H9 (cell line): ENCODE results near the gene IL17RA. TPM values are rescaled to one million over a fixed set of nuclear protein-coding genes. Genes with fewer than 3 reads are reported as not detected.

Source experiments
- DNase-seq: peaks from one replicate; pipeline ENCODE4 v3.0.0-alpha.2; 2017
- H2AFZ ChIP-seq: one replicate; pipeline ENCODE4 v1.6.1; 2013; ENCODE audit warnings: mild to moderate bottlenecking, low read length, control low read depth, moderate library complexity
- H2AK5ac ChIP-seq: 2 replicates; pipeline ENCODE4 v1.6.1; 2013; ENCODE audit warnings: low read length, control low read depth, mixed read lengths; ENCODE audit not compliant: insufficient read length
- H2BK120ac ChIP-seq: one replicate; pipeline ENCODE4 v1.6.1; 2013; ENCODE audit warnings: low read depth, mild to moderate bottlenecking, low read length, control low read depth, inconsistent platforms; ENCODE audit not compliant: poor library complexity, severe bottlenecking
- H2BK12ac ChIP-seq: 2 replicates; pipeline ENCODE4 v1.6.1; 2013; ENCODE audit warnings: low read length, control low read depth, mixed read lengths, low read depth; ENCODE audit not compliant: insufficient read length
- H2BK15ac ChIP-seq: 2 replicates; pipeline ENCODE4 v1.6.1; 2013; ENCODE audit warnings: low read depth, low read length, control low read depth
- H2BK20ac ChIP-seq: one replicate; pipeline ENCODE4 v1.6.1; 2013; ENCODE audit warnings: low read depth, mild to moderate bottlenecking, low read length, control low read depth, inconsistent platforms; ENCODE audit not compliant: poor library complexity, severe bottlenecking
- H2BK5ac ChIP-seq: 2 replicates; pipeline ENCODE4 v1.6.1; 2013; ENCODE audit warnings: low read length, control low read depth, mixed read lengths; ENCODE audit not compliant: insufficient read length
- H3K14ac ChIP-seq: 2 replicates; pipeline ENCODE4 v1.6.1; 2013; ENCODE audit warnings: low read length, control low read depth; ENCODE audit not compliant: insufficient read depth
- H3K18ac ChIP-seq: 2 replicates; pipeline ENCODE4 v1.6.1; 2013; ENCODE audit warnings: low read depth, mild to moderate bottlenecking, mixed read lengths, low read length, control low read depth; ENCODE audit not compliant: insufficient read length
- H3K23ac ChIP-seq: 2 replicates; pipeline ENCODE4 v1.6.1; 2013; ENCODE audit warnings: low read length, control low read depth, mixed read lengths, low read depth; ENCODE audit not compliant: insufficient read length
- H3K23me2 ChIP-seq: 2 replicates; pipeline ENCODE4 v1.6.1; 2013; ENCODE audit warnings: low read depth, mild to moderate bottlenecking, mixed read lengths, low read length, control low read depth; ENCODE audit not compliant: insufficient read length, poor library complexity, severe bottlenecking
- H3K27ac ChIP-seq: 2 replicates; pipeline ENCODE4 v1.5.1; 2013; ENCODE audit warnings: low read length, control low read depth, mixed read lengths, low read depth; ENCODE audit not compliant: insufficient read length
- H3K27me3 ChIP-seq: 2 replicates; pipeline ENCODE4 v1.6.1; 2013; ENCODE audit warnings: low read length, control low read depth, inconsistent platforms; ENCODE audit not compliant: insufficient read depth
- H3K4ac ChIP-seq: 2 replicates; pipeline ENCODE4 v1.6.1; 2013; ENCODE audit warnings: low read depth, mild to moderate bottlenecking, control low read depth, inconsistent platforms, low read length, moderate library complexity
- H3K4me1 ChIP-seq: 2 replicates; pipeline ENCODE4 v1.6.1; 2013; ENCODE audit warnings: low read length, control low read depth, inconsistent platforms; ENCODE audit not compliant: insufficient read depth
- H3K4me2 ChIP-seq: 2 replicates; pipeline ENCODE4 v1.6.1; 2013; ENCODE audit warnings: low read length, control low read depth, mixed read lengths; ENCODE audit not compliant: insufficient read length, insufficient read depth
- H3K56ac ChIP-seq: 2 replicates; pipeline ENCODE4 v1.6.1; 2013; ENCODE audit warnings: low read depth, mild to moderate bottlenecking, mixed read lengths, low read length, control low read depth; ENCODE audit not compliant: insufficient read length
- H3K79me1 ChIP-seq: 2 replicates; pipeline ENCODE4 v1.6.1; 2013; ENCODE audit warnings: low read depth, mild to moderate bottlenecking, moderate library complexity, low read length, control low read depth, inconsistent platforms; ENCODE audit not compliant: insufficient read depth, poor library complexity, severe bottlenecking
- H3K79me2 ChIP-seq: 2 replicates; pipeline ENCODE4 v1.6.1; 2013; ENCODE audit warnings: low read length, control low read depth, inconsistent platforms; ENCODE audit not compliant: insufficient read depth
- H3K9ac ChIP-seq: 2 replicates; pipeline ENCODE4 v1.6.1; 2013; ENCODE audit warnings: low read length, control low read depth, mixed read lengths; ENCODE audit not compliant: insufficient read length; ENCODE audit errors: extremely low read depth
- H3K9me3 ChIP-seq: one replicate; pipeline ENCODE4 v1.6.1; 2013; ENCODE audit warnings: low read depth, low read length, inconsistent platforms; ENCODE audit not compliant: control insufficient read depth
- H3T11ph ChIP-seq: one replicate; pipeline ENCODE4 v1.6.1; 2013; ENCODE audit warnings: mild to moderate bottlenecking, low read length, control low read depth, inconsistent platforms
- H4K20me1 ChIP-seq: one replicate; pipeline ENCODE4 v1.6.1; 2013; ENCODE audit not compliant: control insufficient read depth, insufficient read length, insufficient read depth
- H4K5ac ChIP-seq: 2 replicates; pipeline ENCODE4 v1.6.1; 2013; ENCODE audit warnings: low read depth, mild to moderate bottlenecking, mixed read lengths, low read length, control low read depth; ENCODE audit not compliant: insufficient read length
- H4K8ac ChIP-seq: replicated peaks from 2 replicates; pipeline ENCODE4 v1.6.1; 2013; ENCODE audit warnings: low read length, control low read depth, mixed read lengths, low read depth; ENCODE audit not compliant: insufficient read length
- H4K91ac ChIP-seq: 2 replicates; pipeline ENCODE4 v1.6.1; 2013; ENCODE audit warnings: low read depth, mild to moderate bottlenecking, moderate library complexity, mixed read lengths, low read length, control low read depth; ENCODE audit not compliant: insufficient read length
- H3K27ac Mint-ChIP-seq, 3 experiments: 2 replicates in 2 of 3; 3 replicates in 1 of 3; pipeline ENCODE4 v1.8.0; 2020 to 2021; ENCODE audit warnings: mixed read lengths in 3 of 3, mild to moderate bottlenecking in 1 of 3, moderate library complexity in 1 of 3
- H3K27me3 Mint-ChIP-seq: 2 replicates; pipeline ENCODE4 v1.8.0; 2021; ENCODE audit warnings: low read depth, mild to moderate bottlenecking, moderate library complexity, mixed read lengths
- H3K36me3 Mint-ChIP-seq, 3 experiments: 2 replicates in 2 of 3; 3 replicates in 1 of 3; pipeline ENCODE4 v1.8.0; 2020 to 2021; ENCODE audit warnings: low read depth in 3 of 3, mixed read lengths in 3 of 3; ENCODE audit not compliant: insufficient read depth in 1 of 3
- H3K4me1 Mint-ChIP-seq, 2 experiments: 2 replicates each; pipeline ENCODE4 v1.8.0; 2020; ENCODE audit warnings: mixed read lengths in 2 of 2
- H3K4me3 Mint-ChIP-seq, 2 experiments: 2 replicates in 1 of 2; 3 replicates in 1 of 2; pipeline ENCODE4 v1.8.0; 2020 to 2021; ENCODE audit warnings: mild to moderate bottlenecking in 2 of 2, mixed read lengths in 2 of 2, moderate library complexity in 1 of 2
- H3K9me3 Mint-ChIP-seq, 2 experiments: 2 replicates in 1 of 2; 3 replicates in 1 of 2; pipeline ENCODE4 v1.8.0; 2020; ENCODE audit warnings: mild to moderate bottlenecking in 2 of 2, mixed read lengths in 2 of 2, moderate library complexity in 1 of 2
- WGBS: extraction: QIAGEN DNeasy Blood & Tissue Kit; methylation state at CpG from one replicate; pipeline ENCODE4 v1.1.7; 2013; ENCODE audit warnings: missing lambda C conversion rate, low lambda C conversion rate, mixed read lengths; ENCODE audit not compliant: insufficient read length; ENCODE audit errors: extremely low coverage; 5-methylcytosine and 5-hydroxymethylcytosine counted together
- total RNA-seq: library from RNA; stranded (reverse); gene quantifications from 2 replicates; pipeline ENCODE4 v1.2.1, GENCODE V29; 2021
- TF ChIP-seq, protein P1 (sequence below): fragments of 200-600 bp; sonication (generic); conservative IDR thresholded peaks from 3 replicates; pipeline ENCODE4 v1.8.0; 2021; ENCODE audit warnings: antibody characterized with exemption, mild to moderate bottlenecking

The IL17RA gene
- total RNA-seq, 1 experiment from 2014 or later = 12.4 TPM

DNA sequence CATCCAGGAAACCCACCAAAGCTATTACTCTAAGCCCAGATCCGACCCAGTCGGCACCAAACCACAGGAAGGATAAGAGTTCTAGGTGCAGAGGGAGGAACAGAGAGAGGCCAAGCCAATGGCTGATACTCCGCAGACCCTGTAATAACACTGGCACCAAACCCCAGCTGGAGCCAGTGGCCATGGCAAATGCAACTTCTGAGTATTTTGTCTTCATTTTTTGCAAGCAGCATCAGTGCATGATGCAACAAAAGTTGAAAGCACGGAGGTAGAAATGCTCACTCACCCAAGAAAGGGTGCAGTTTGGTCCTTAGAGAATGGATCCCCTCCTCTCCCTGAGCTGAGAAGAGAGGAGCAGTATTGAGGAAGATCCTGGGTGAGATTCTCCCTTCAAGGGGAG lies 33.5 kb downstream of the IL17RA start:
- Histone ChIP-seq H3K56ac (no peak overlapping the region), H3K79me1 (no peaks in the 10 kb centered on the region), H3K9ac (no peak overlapping the region), H3K79me2 (no peaks in the 10 kb centered on the region), H2BK5ac (no peak overlapping the region), H4K20me1 (no peaks in the 10 kb centered on the region), H4K8ac (no peak overlapping the region), H2AFZ (no peak overlapping the region), H3K23me2 (peaks cover 6% of the 10 kb centered on the region), H3K14ac (no peak overlapping the region), H4K5ac (no peak overlapping the region), H4K91ac (no peak overlapping the region), H3K4me1 (no peaks in the 10 kb centered on the region; the same call in 1 of the 2 replicates), H2BK20ac (no peak overlapping the region), H3K4ac (no peak overlapping the region), H3K23ac (no peak overlapping the region), H3K9me3 (no peaks in the 10 kb centered on the region), H3K27ac (no peak overlapping the region), H2AK5ac (no peak overlapping the region), H2BK12ac (no peak overlapping the region), H2BK15ac (no peak overlapping the region), H3K27me3 (no peaks in the 10 kb centered on the region), H3T11ph (no peak overlapping the region), H2BK120ac (no peak overlapping the region), H3K4me2 (no peak overlapping the region), H3K18ac (no peak overlapping the region)
- TF ChIP-seq, protein P1, sequence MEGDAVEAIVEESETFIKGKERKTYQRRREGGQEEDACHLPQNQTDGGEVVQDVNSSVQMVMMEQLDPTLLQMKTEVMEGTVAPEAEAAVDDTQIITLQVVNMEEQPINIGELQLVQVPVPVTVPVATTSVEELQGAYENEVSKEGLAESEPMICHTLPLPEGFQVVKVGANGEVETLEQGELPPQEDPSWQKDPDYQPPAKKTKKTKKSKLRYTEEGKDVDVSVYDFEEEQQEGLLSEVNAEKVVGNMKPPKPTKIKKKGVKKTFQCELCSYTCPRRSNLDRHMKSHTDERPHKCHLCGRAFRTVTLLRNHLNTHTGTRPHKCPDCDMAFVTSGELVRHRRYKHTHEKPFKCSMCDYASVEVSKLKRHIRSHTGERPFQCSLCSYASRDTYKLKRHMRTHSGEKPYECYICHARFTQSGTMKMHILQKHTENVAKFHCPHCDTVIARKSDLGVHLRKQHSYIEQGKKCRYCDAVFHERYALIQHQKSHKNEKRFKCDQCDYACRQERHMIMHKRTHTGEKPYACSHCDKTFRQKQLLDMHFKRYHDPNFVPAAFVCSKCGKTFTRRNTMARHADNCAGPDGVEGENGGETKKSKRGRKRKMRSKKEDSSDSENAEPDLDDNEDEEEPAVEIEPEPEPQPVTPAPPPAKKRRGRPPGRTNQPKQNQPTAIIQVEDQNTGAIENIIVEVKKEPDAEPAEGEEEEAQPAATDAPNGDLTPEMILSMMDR = no peak
- H3K27ac Mint-ChIP-seq = no peak overlapping the region
- H3K27me3 Mint-ChIP-seq = peaks cover 7% of the 10 kb centered on the region
- no peak for DNase-seq
- H3K36me3 Mint-ChIP-seq = peaks cover 0 to 4% (median 0%) of the 10 kb centered on the region in 3 experiments; a peak in 2 of 7 replicates
- peaks cover 35 to 37% of the 10 kb centered on the region in 2 experiments for H3K4me1 Mint-ChIP-seq
- H3K4me3 Mint-ChIP-seq = peak overlapping the region in 1 of 2 experiments; percentile 70; a peak in 1 of 5 replicates
- WGBS = no CpG with 5 or more reads among the region's 4 CpGs
- no peaks in the 10 kb centered on the region for H3K9me3 Mint-ChIP-seq
